MM.1S (cell line): ENCODE results near the gene RHOBTB3.

Source experiments
- DNase-seq: peaks from one replicate; pipeline ENCODE4 v3.0.0-alpha.2; 2015
- H2AFZ ChIP-seq: fragments of 300-600 bp; sonication (generic); 2 replicates; pipeline ENCODE4 v1.6.0; 2016; ENCODE audit warnings: antibody characterized with exemption, low read length
- H3F3A ChIP-seq: fragments of 300-600 bp; sonication (generic); 2 replicates; pipeline ENCODE4 v1.6.1; 2016; ENCODE audit warnings: mild to moderate bottlenecking, antibody characterized with exemption, low read length, moderate library complexity, mixed read lengths; ENCODE audit not compliant: insufficient read depth
- H3K27ac ChIP-seq: fragments of 300-600 bp; sonication (generic); 2 replicates; pipeline ENCODE4 v1.5.1; 2016; ENCODE audit warnings: mild to moderate bottlenecking, low read length
- H3K27me3 ChIP-seq: fragments of 300-600 bp; sonication (generic); replicated peaks from 2 replicates; pipeline ENCODE4 v1.6.0; 2016; ENCODE audit warnings: low read length; ENCODE audit not compliant: insufficient read depth
- H3K36me3 ChIP-seq: fragments of 300-600 bp; sonication (generic); replicated peaks from 2 replicates; pipeline ENCODE4 v1.6.1; 2016; ENCODE audit warnings: mild to moderate bottlenecking, low read length, mixed read lengths; ENCODE audit not compliant: insufficient read depth
- H3K4me1 ChIP-seq: fragments of 300-600 bp; sonication (generic); 2 replicates; pipeline ENCODE4 v1.6.1; 2016; ENCODE audit warnings: low read length, mixed read lengths
- H3K4me2 ChIP-seq: fragments of 300-600 bp; sonication (generic); 2 replicates; pipeline ENCODE4 v1.6.0; 2016; ENCODE audit warnings: low read depth, low read length
- H3K4me3 ChIP-seq: fragments of 300-600 bp; sonication (generic); 2 replicates; pipeline ENCODE4 v1.5.1; 2016; ENCODE audit warnings: low read length, mixed read lengths
- H3K79me2 ChIP-seq: fragments of 300-600 bp; sonication (generic); 2 replicates; pipeline ENCODE4 v1.6.1; 2016; ENCODE audit warnings: mixed run types, low read length, mixed read lengths
- H3K9ac ChIP-seq: fragments of 300-600 bp; sonication (generic); 2 replicates; pipeline ENCODE4 v1.6.1; 2016; ENCODE audit warnings: low read length, mixed read lengths
- H3K9me2 ChIP-seq: fragments of 300-600 bp; sonication (generic); replicated peaks from 2 replicates; pipeline ENCODE4 v1.6.1; 2016; ENCODE audit warnings: mild to moderate bottlenecking, low read length, mixed read lengths; ENCODE audit not compliant: insufficient read depth
- H3K9me3 ChIP-seq: fragments of 300-600 bp; sonication (generic); replicated peaks from 2 replicates; pipeline ENCODE4 v1.6.1; 2016; ENCODE audit warnings: mild to moderate bottlenecking, low read length, mixed read lengths; ENCODE audit not compliant: insufficient read depth
- H4K20me1 ChIP-seq: fragments of 300-600 bp; sonication (generic); 2 replicates; pipeline ENCODE4 v1.6.1; 2016; ENCODE audit warnings: mild to moderate bottlenecking, low read length, moderate library complexity, mixed read lengths; ENCODE audit not compliant: insufficient read depth
- EZH2 ChIP-seq: fragments of 300-600 bp; sonication (generic); optimal IDR thresholded peaks from 2 replicates; pipeline ENCODE3; 2017; ENCODE audit warnings: low read depth, mild to moderate bottlenecking, antibody characterized with exemption, low read length, mixed read lengths
- EZH2phosphoT487 ChIP-seq: fragments of 300-600 bp; sonication (generic); IDR thresholded peaks from 2 replicates; pipeline ENCODE4 v1.6.1; 2018; ENCODE audit warnings: antibody characterized with exemption, low read length
- TF ChIP-seq, protein P1 (sequence below): fragments of 300-600 bp; sonication (generic); IDR thresholded peaks from 2 replicates; pipeline ENCODE4 v1.5.1; 2016; ENCODE audit warnings: antibody characterized with exemption, low read length, mixed read lengths

The RHOBTB3 gene

DNA sequence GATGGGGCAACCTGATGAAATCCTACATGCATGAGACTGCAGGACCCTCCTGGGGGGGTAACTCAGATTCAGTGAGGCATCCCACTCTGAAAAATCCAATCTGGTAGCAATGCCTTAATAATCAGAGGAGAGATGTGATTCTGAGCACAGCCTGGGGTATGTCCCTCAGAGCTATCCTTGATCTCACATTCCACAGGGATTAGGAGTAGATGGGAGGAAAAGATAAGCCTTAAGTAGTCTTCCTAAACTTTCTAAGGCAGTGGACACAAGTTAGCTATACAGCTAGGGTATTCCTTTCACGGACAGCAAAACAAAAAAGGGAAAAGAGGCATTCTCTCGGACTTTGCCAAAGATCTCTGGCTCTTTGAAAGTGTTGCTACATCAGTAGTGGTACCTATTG, 44.5 kb upstream of the RHOBTB3 start:
- no peaks in the 10 kb centered on the region for H4K20me1 ChIP-seq
- H2AFZ ChIP-seq = no peak overlapping the region
- H3K9me2 ChIP-seq = no peaks in the 10 kb centered on the region
- H3K27ac ChIP-seq = no peak overlapping the region
- H3F3A ChIP-seq = no peaks in the 10 kb centered on the region
- no peaks in the 10 kb centered on the region for H3K9me3 ChIP-seq
- no peak overlapping the region for H3K4me3 ChIP-seq
- no peaks in the 10 kb centered on the region for H3K27me3 ChIP-seq
- no peaks in the 10 kb centered on the region for H3K36me3 ChIP-seq
- H3K4me1 ChIP-seq = no peaks in the 10 kb centered on the region
- no peak overlapping the region for H3K9ac ChIP-seq
- H3K79me2 ChIP-seq = no peaks in the 10 kb centered on the region
- DNase-seq = no peak
- H3K4me2 ChIP-seq = no peak overlapping the region
- TF ChIP-seq EZH2 (no peak), EZH2phosphoT487 (no peak)
- TF ChIP-seq, protein P1, sequence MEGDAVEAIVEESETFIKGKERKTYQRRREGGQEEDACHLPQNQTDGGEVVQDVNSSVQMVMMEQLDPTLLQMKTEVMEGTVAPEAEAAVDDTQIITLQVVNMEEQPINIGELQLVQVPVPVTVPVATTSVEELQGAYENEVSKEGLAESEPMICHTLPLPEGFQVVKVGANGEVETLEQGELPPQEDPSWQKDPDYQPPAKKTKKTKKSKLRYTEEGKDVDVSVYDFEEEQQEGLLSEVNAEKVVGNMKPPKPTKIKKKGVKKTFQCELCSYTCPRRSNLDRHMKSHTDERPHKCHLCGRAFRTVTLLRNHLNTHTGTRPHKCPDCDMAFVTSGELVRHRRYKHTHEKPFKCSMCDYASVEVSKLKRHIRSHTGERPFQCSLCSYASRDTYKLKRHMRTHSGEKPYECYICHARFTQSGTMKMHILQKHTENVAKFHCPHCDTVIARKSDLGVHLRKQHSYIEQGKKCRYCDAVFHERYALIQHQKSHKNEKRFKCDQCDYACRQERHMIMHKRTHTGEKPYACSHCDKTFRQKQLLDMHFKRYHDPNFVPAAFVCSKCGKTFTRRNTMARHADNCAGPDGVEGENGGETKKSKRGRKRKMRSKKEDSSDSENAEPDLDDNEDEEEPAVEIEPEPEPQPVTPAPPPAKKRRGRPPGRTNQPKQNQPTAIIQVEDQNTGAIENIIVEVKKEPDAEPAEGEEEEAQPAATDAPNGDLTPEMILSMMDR = no peak

DNA sequence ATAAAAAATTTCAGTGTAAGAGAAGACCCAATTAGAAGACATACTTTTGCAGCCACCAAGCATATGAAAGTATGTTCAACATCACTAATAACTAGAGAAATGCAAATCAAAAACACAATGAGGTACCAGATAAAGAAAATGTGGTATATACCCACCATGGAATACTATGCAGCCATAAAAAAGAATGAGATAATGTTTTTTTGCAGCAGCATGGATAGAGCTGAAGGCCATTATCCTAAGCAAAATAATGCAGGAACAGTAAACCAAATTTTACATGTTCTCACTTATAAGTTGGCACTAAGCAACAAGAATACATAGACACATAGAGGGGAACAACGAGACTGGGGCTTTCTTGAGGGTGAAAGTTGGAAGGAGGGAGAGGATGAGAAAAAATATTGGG, 41.5 kb upstream of the RHOBTB3 start:
- H3K9me2 ChIP-seq = no peaks in the 10 kb centered on the region
- no peak overlapping the region for H3K4me2 ChIP-seq
- no peak overlapping the region for H2AFZ ChIP-seq
- H3K9me3 ChIP-seq = no peaks in the 10 kb centered on the region
- H3K36me3 ChIP-seq = no peaks in the 10 kb centered on the region
- TF ChIP-seq, protein P1 = no peak
- TF ChIP-seq EZH2phosphoT487 (no peak), EZH2 (no peak)
- H3K9ac ChIP-seq = no peak overlapping the region
- no peaks in the 10 kb centered on the region for H4K20me1 ChIP-seq
- no peak for DNase-seq
- H3K27ac ChIP-seq = no peak overlapping the region
- H3K79me2 ChIP-seq = no peaks in the 10 kb centered on the region
- H3K4me3 ChIP-seq = no peak overlapping the region
- no peaks in the 10 kb centered on the region for H3F3A ChIP-seq
- no peaks in the 10 kb centered on the region for H3K27me3 ChIP-seq
- no peaks in the 10 kb centered on the region for H3K4me1 ChIP-seq

DNA sequence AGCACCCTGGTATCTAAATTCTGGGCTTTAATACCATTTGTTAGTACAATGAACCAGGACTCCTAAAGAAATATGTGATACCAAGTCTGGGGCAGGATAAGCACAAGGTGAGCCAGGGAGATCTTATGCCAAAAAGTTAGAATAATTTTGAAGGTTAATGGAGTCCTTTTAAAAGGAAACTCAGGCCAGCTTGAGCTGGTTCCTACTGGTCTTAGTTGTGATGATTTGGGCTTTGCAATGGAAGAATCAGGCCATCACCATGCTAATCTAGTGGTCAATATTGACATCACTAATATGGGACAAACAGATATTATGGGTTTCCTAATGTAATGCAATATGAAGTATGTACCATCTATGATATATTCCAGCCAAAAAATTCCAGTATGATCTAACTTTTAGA, 40.8 kb upstream of the RHOBTB3 start:
- Histone ChIP-seq H3K4me3 (no peak overlapping the region), H3F3A (no peaks in the 10 kb centered on the region), H3K4me2 (no peak overlapping the region), H3K9me2 (no peaks in the 10 kb centered on the region), H3K27me3 (no peaks in the 10 kb centered on the region), H3K4me1 (no peaks in the 10 kb centered on the region), H2AFZ (no peak overlapping the region), H3K79me2 (no peaks in the 10 kb centered on the region), H3K9ac (no peak overlapping the region), H3K36me3 (no peaks in the 10 kb centered on the region), H3K27ac (no peak overlapping the region), H4K20me1 (no peaks in the 10 kb centered on the region), H3K9me3 (no peaks in the 10 kb centered on the region)
- no peak for TF ChIP-seq EZH2
- TF ChIP-seq, protein P1 = no peak
- no peak for TF ChIP-seq EZH2phosphoT487
- DNase-seq = no peak
